Measurements from ENCODE around the gene CHST15. TPM values are rescaled to one million over a fixed set of nuclear protein-coding genes. Genes with fewer than 3 reads are reported as not detected.

Gene CHST15
- total RNA-seq, 6 donors from 2014 or later = 16.1 to 54.5 (median 27.3) TPM

DNA sequence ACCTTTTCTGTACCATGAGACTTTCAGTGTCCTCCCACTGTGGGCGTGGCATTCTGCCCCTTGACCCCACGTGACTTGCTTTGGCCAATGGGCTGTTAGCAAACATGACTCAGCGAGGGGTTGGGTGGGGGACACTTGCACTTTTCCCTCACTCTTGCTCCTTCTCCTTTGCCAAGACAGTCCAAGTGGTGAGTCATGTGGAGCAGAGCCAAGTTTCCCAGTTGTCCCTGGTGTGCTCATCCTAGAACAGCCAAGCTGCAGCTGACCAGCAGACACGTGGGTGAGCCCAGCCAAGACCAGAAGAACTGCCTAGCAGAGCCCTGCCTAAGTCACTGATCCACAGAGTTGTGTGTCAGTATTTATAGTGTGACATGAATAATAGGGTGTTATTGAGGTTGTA lies 119.0 kb downstream of the CHST15 start:
- 76 to 80% methylated on average over 3 to 4 of the region's 4 CpGs for WGBS, 2 donors

DNA sequence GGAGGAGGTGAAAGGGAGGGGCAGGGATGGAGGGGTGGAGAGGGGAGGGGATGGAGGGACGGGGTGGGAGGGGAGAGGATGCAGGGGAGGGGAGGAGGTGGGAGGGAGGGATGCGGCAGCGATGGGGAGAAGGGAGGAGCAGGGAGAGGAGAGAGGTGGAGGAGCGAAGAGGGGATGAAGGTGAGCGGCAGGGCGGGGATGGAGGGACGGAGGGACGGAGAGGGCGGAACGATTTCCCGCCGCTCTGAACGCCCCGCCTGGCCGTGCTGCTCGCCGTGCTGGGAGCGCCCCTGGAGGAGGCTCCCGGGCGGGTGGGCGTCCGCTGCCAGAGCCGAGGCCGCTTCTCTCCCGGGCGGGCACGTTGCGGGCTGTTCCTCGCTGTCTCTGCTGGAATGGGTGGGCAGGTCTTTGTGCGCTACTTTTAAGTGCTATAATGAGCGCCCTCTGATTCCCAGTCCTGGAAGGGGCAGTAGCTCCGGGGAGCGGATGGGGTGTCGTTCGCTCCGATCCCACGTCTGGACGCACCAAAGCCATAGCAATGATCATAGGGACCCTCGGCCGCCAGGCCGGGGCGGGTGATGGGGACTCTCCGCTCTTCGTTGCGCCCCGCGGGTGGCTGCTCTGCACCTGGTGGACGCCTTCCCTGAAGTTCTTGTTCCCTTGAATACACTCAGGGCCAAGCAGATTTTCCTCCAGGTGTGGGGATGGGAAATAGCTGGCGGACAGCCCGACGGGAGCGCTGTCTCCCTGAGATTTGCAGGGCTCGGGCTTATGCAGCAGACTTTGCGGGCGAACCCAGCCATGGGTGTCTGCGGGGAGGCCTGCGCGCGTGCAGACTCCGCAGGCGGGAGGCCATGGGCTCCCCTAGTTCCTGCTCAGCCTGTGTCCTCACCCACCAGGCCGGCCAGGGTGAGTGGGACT lies 120.7 kb downstream of the CHST15 start:
- DNase-seq (peak in 1 of 2 donors; percentile 71), ATAC-seq (ENCODE audit: low FRiP score in 2 of 2) (peak; percentile 23 to 25)
- H3K4me1 ChIP-seq = peaks cover 0 to 5% (median 2%) of the 10 kb centered on the region in 4 donors
- H3K9me3 ChIP-seq = peaks cover 4 to 9% (median 6%) of the 10 kb centered on the region in 4 donors
- H3K27ac ChIP-seq = no peak overlapping the region
- peaks cover 0 to 22% (median 7%) of the 10 kb centered on the region in 4 donors for H3K27me3 ChIP-seq
- TF ChIP-seq EP300 (IDR thresholded peaks at IDR 0.05) = no peak
- no peak for TF ChIP-seq POLR2AphosphoS5 (IDR thresholded peaks at IDR 0.05)
- TF ChIP-seq POLR2A (IDR thresholded peaks at IDR 0.05) = no peak
- TF ChIP-seq, protein P1, sequence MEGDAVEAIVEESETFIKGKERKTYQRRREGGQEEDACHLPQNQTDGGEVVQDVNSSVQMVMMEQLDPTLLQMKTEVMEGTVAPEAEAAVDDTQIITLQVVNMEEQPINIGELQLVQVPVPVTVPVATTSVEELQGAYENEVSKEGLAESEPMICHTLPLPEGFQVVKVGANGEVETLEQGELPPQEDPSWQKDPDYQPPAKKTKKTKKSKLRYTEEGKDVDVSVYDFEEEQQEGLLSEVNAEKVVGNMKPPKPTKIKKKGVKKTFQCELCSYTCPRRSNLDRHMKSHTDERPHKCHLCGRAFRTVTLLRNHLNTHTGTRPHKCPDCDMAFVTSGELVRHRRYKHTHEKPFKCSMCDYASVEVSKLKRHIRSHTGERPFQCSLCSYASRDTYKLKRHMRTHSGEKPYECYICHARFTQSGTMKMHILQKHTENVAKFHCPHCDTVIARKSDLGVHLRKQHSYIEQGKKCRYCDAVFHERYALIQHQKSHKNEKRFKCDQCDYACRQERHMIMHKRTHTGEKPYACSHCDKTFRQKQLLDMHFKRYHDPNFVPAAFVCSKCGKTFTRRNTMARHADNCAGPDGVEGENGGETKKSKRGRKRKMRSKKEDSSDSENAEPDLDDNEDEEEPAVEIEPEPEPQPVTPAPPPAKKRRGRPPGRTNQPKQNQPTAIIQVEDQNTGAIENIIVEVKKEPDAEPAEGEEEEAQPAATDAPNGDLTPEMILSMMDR (IDR thresholded peaks at IDR 0.05) = no peak
- no peak overlapping the region for H3K4me3 ChIP-seq
- no peaks in the 10 kb centered on the region for H3K36me3 ChIP-seq
- 5 to 7% methylated on average over 26 to 54 of the region's 62 CpGs for WGBS, 2 donors

More for the DNA sequence above, 119.0 kb downstream of the CHST15 start:
- Histone ChIP-seq H3K4me1 (peaks cover 0 to 5% (median 2%) of the 10 kb centered on the region in 4 donors), H3K27me3 (peaks cover 0 to 22% (median 3%) of the 10 kb centered on the region in 4 donors), H3K27ac (no peak overlapping the region), H3K4me3 (no peak overlapping the region), H3K9me3 (peaks cover 4 to 9% (median 6%) of the 10 kb centered on the region in 4 donors), H3K36me3 (no peaks in the 10 kb centered on the region)
- DNase-seq (no peak), ATAC-seq (ENCODE audit: low FRiP score in 2 of 2) (no peak)
- no peak for TF ChIP-seq POLR2A (IDR thresholded peaks at IDR 0.05)
- TF ChIP-seq EP300 (IDR thresholded peaks at IDR 0.05) = no peak
- no peak for TF ChIP-seq POLR2AphosphoS5 (IDR thresholded peaks at IDR 0.05)
- TF ChIP-seq, protein P1 (IDR thresholded peaks at IDR 0.05) = no peak

DNA sequence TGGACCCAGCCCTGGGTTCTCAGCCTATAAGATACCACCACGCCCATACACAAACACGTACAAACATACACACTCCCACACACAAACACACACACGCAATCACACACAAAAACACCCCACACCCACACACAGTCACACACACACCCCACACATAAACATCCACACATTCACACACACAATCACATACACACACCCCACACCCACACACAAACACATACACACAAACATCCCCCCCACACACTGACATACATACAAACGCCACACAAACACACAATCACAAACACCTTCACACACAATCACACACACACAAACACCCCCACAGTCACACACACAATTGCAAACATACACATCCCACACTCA lies 122.5 kb downstream of the CHST15 start:
- WGBS, 2 donors = 64 to 74% methylated on average over 4 of the region's 4 CpGs
- DNase-seq = no peak
- TF ChIP-seq POLR2AphosphoS5 (IDR thresholded peaks at IDR 0.05) (no peak), POLR2A (IDR thresholded peaks at IDR 0.05) (no peak), EP300 (IDR thresholded peaks at IDR 0.05) (no peak)
- TF ChIP-seq, protein P1 (IDR thresholded peaks at IDR 0.05) = no peak
- H3K27ac ChIP-seq = no peak overlapping the region
- H3K4me1 ChIP-seq = peaks cover 0 to 5% (median 2%) of the 10 kb centered on the region in 4 donors
- no peaks in the 10 kb centered on the region for H3K36me3 ChIP-seq
- ATAC-seq (ENCODE audit: low FRiP score in 2 of 2) = no peak
- peaks cover 0 to 26% (median 7%) of the 10 kb centered on the region in 4 donors for H3K27me3 ChIP-seq
- H3K9me3 ChIP-seq = peaks cover 4 to 9% (median 6%) of the 10 kb centered on the region in 4 donors
- H3K4me3 ChIP-seq = no peak overlapping the region

DNA sequence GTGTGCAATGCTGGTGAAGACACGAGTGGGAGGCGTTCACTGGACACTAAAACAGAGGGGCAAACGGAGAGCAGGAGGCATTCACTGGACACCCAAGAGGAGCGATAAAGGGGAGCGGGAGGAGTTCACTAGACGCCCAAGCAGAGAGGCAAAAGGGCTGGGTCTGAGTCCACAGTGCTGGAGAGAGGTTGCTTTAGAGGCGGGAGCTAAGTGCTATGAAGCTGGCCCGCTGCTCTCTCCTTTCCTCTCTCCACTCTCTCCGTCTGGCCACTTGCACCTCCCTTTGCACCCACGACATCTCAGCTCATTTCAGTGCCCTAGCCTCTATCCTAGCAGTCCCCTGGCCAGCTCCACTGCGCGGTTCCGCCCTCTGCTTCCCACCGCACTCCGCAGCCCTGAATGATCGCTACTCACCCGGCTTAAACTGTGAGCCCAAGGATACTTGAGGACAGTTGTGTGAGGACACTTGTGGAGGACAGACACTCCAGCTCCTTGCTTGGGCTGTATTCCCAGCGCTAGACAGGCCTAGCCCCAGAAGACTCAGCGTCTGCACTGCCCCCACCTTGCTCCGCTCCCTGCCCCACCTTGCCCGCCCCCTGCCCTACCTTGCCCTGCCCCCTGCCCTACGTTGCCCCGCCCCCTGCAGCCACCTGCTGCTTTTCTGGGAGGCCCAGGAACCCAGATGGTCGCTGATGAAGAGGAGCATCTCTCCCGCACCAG lies 123.0 kb downstream of the CHST15 start:
- ATAC-seq (ENCODE audit: low FRiP score in 2 of 2) = no peak

More for the DNA sequence above, 123.0 kb downstream of the CHST15 start:
- Histone ChIP-seq H3K4me3 (no peak overlapping the region), H3K36me3 (no peaks in the 10 kb centered on the region), H3K4me1 (peaks cover 0 to 5% (median 2%) of the 10 kb centered on the region in 4 donors), H3K9me3 (peaks cover 4 to 9% (median 6%) of the 10 kb centered on the region in 4 donors), H3K27me3 (peaks cover 0 to 26% (median 7%) of the 10 kb centered on the region in 4 donors), H3K27ac (no peak overlapping the region)
- WGBS, 2 donors = 41 to 45% methylated on average over 17 to 20 of the region's 25 CpGs
- DNase-seq = no peak
- TF ChIP-seq POLR2AphosphoS5 (IDR thresholded peaks at IDR 0.05) = no peak
- TF ChIP-seq, protein P1 (IDR thresholded peaks at IDR 0.05) = no peak
- TF ChIP-seq EP300 (IDR thresholded peaks at IDR 0.05) = no peak
